Measurements from ENCODE around the gene METTL26.
"Not testable (repeated sequence)": the region's sequence is repeated elsewhere in the genome, so short reads cannot be mapped to it uniquely, and the experiment has no call there.

METTL26 gene

DNA sequence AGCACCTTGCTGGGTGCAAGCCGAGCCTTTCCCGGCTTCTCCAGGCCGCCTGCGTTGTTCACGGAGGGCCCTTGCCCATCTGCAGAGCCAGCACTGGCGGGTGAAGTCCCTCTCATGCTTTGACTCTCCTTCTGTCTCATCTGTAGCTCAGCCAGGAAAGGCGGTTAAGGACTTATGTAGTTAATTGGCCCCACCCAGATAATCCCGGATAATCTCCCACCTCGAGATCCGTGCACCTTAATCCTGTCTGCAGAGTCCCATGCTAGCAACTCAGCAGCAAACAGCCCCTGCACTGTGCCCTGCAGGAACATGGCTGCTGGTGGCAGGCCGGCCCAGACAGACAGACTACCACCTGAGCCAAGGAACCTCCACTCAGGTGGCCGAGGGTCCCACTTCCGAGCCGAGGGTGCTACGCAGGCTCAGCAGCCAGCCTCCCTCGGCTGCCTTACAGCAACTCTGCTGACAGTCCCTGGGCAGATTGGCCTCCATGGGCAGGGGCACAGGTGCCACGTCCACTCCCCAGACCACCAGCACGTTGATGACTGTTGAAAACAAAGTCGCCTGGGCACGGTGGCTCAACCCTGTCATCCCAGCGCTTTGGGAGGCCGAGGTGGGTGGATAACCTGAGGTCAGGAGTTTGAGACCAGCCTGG lies 29.3 kb downstream of the METTL26 start:
- TF ChIP-seq, protein P1, sequence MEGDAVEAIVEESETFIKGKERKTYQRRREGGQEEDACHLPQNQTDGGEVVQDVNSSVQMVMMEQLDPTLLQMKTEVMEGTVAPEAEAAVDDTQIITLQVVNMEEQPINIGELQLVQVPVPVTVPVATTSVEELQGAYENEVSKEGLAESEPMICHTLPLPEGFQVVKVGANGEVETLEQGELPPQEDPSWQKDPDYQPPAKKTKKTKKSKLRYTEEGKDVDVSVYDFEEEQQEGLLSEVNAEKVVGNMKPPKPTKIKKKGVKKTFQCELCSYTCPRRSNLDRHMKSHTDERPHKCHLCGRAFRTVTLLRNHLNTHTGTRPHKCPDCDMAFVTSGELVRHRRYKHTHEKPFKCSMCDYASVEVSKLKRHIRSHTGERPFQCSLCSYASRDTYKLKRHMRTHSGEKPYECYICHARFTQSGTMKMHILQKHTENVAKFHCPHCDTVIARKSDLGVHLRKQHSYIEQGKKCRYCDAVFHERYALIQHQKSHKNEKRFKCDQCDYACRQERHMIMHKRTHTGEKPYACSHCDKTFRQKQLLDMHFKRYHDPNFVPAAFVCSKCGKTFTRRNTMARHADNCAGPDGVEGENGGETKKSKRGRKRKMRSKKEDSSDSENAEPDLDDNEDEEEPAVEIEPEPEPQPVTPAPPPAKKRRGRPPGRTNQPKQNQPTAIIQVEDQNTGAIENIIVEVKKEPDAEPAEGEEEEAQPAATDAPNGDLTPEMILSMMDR (IDR thresholded peaks at IDR 0.05; ENCODE audit: extremely low read depth, insufficient read depth, missing control alignments), result no peak
- DNase-seq (ENCODE audit: low spot score), result no peak
- in situ Hi-C loops (cut with MboI; ENCODE audit: low pct_unique_long_range_greater_than_20kb, low sequenced_read_pairs, unreplicated experiment), result no loop called here

- TF ChIP-seq, protein P1 (IDR thresholded peaks at IDR 0.05; ENCODE audit: extremely low read depth, insufficient read depth, missing control alignments), result no peak
- in situ Hi-C loops (cut with MboI; ENCODE audit: low pct_unique_long_range_greater_than_20kb, low sequenced_read_pairs, unreplicated experiment), result no loop called here
- no peak for DNase-seq (ENCODE audit: low spot score)
Observed at GRCh38 chr16:603933-604332, 32.2 kb downstream of the METTL26 start.

DNA sequence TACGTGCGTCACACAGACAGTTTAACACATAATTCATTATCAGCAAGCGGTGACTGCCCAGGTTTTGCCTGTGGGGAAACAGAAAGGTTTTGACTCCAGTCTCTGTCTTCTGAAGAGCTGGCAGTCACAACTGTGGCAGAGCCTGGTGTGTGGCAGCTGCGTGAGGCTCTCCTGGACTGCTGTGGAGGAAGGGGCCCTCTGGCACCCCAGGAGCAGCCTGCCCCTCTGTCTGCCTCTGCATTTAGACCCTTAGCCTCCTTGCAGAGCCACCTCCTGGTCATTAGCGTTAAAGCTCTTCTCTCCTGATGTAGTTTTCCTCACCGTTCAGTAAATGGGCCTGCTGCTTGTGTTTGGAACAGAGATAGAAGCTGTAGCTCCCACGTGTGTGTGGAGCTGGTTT lies 35.3 kb downstream of the METTL26 start:
- in situ Hi-C loops (cut with MboI; ENCODE audit: low pct_unique_long_range_greater_than_20kb, low sequenced_read_pairs, unreplicated experiment), result no loop called here
- TF ChIP-seq, protein P1 (IDR thresholded peaks at IDR 0.05; ENCODE audit: extremely low read depth, insufficient read depth, missing control alignments), result peak; percentile 29
- no peak for DNase-seq (ENCODE audit: low spot score)

- no peak for DNase-seq (ENCODE audit: low spot score)
- in situ Hi-C loops (cut with MboI; ENCODE audit: low pct_unique_long_range_greater_than_20kb, low sequenced_read_pairs, unreplicated experiment), result no loop called here
- TF ChIP-seq, protein P1 (IDR thresholded peaks at IDR 0.05; ENCODE audit: extremely low read depth, insufficient read depth, missing control alignments), result no peak
Observed at GRCh38 chr16:598823-599739, 37.0 kb downstream of the METTL26 start.

DNA sequence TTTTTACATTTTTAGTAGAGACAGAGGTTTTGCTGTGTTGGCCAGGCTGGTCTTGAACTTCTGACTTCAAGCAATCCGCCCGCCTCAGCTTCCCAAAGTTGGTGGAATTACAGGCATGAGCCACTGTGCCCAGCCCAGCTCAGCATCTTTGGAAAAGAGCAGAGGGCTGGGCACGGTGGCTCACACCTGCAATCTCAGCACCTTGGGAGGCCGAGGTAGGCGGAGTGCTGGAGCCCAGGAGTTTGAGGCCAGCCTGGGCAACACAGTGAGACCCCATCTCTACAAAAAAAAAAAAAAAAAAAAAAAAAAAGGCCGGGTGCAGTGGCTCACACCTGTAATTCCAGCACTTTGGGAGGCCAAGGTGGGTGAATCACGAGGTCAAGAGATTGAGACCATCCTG lies 38.5 kb downstream of the METTL26 start:
- in situ Hi-C loops (cut with MboI; ENCODE audit: low pct_unique_long_range_greater_than_20kb, low sequenced_read_pairs, unreplicated experiment), result not testable (repeated sequence)

DNA sequence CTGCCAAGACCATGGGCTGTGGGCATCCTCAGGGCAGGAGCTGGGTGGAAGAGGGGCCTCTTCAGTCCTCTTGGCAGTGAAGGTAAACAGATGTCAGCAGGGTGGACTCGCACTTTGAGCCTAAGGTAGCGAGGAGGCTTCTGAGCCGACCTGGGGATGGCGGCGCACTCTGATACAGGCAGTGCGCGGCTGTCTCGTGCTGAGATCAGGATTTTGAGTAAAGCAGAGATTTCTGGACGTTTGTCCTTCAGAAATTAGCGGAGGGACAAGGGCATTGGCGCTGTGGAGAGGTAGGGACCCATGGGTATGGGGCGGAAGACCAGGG lies 39.4 kb downstream of the METTL26 start:
- TF ChIP-seq, protein P1 (IDR thresholded peaks at IDR 0.05; ENCODE audit: extremely low read depth, insufficient read depth, missing control alignments), result no peak
- DNase-seq (ENCODE audit: low spot score), result no peak
- in situ Hi-C loops (cut with MboI; ENCODE audit: low pct_unique_long_range_greater_than_20kb, low sequenced_read_pairs, unreplicated experiment), result no loop called here

More for the DNA sequence above, 38.5 kb downstream of the METTL26 start:
- DNase-seq (ENCODE audit: low spot score), result not testable (repeated sequence)
